Measurements from ENCODE around the gene OR5P2.
"Not testable (repeated sequence)": the region's sequence is repeated elsewhere in the genome, so short reads cannot be mapped to it uniquely, and the experiment has no call there.

Gene OR5P2

GRCh38 chr11:7796842-7797241 lies at the start of gene OR5P2:
Gene OR5P2 (minus strand): TSS chr11:7796942. CDS start chr11:7796942, 0 bp downstream.
- in situ Hi-C loops (cut with MboI; ENCODE audit: low sequenced_read_pairs), result no loop called here

GRCh38 chr11:7846003-7846402 lies 49.3 kb upstream of the OR5P2 start:
- in situ Hi-C loops (cut with MboI; ENCODE audit: low sequenced_read_pairs), result no loop called here

GRCh38 chr11:7844986-7845385 lies 48.2 kb upstream of the OR5P2 start:
- in situ Hi-C loops (cut with MboI; ENCODE audit: low sequenced_read_pairs), result no loop called here

GRCh38 chr11:7844521-7844920 lies 47.8 kb upstream of the OR5P2 start:
- in situ Hi-C loops (cut with MboI; ENCODE audit: low sequenced_read_pairs), result no loop called here

- in situ Hi-C loops (cut with MboI; ENCODE audit: low sequenced_read_pairs), result no loop called here
These were observed 43.8 kb upstream of the OR5P2 start for GRCh38 chr11:7840578-7840977.

- in situ Hi-C loops (cut with MboI; ENCODE audit: low sequenced_read_pairs), result no loop called here
These were observed 36.8 kb upstream of the OR5P2 start for GRCh38 chr11:7833527-7833926.

GRCh38 chr11:7830740-7831139 lies 34.0 kb upstream of the OR5P2 start, which contains the start of gene OR5P3:
Gene OR5P3 (minus strand): TSS chr11:7830840.
- in situ Hi-C loops (cut with MboI; ENCODE audit: low sequenced_read_pairs), result no loop called here

- in situ Hi-C loops (cut with MboI; ENCODE audit: low sequenced_read_pairs), result no loop called here
These were observed 29.6 kb upstream of the OR5P2 start for GRCh38 chr11:7826324-7826723.

- in situ Hi-C loops (cut with MboI; ENCODE audit: low sequenced_read_pairs), result not testable (repeated sequence)
These were observed 23.7 kb upstream of the OR5P2 start for GRCh38 chr11:7820417-7820816.

- in situ Hi-C loops (cut with MboI; ENCODE audit: low sequenced_read_pairs), result not testable (repeated sequence)
These were observed 18.2 kb upstream of the OR5P2 start for GRCh38 chr11:7814897-7815296.

- in situ Hi-C loops (cut with MboI; ENCODE audit: low sequenced_read_pairs), result not testable (repeated sequence)
These were observed 13.6 kb upstream of the OR5P2 start for GRCh38 chr11:7810301-7810700.

- in situ Hi-C loops (cut with MboI; ENCODE audit: low sequenced_read_pairs), result no loop called here
These were observed 3.5 kb downstream of the OR5P2 start for GRCh38 chr11:7793233-7793632.

GRCh38 chr11:7787239-7787638 lies 9.5 kb downstream of the OR5P2 start:
- in situ Hi-C loops (cut with MboI; ENCODE audit: low sequenced_read_pairs), result no loop called here

- in situ Hi-C loops (cut with MboI; ENCODE audit: low sequenced_read_pairs), result no loop called here
These were observed 21.1 kb downstream of the OR5P2 start for GRCh38 chr11:7775689-7776088.

- in situ Hi-C loops (cut with MboI; ENCODE audit: low sequenced_read_pairs), result not testable (repeated sequence)
These were observed 32.4 kb downstream of the OR5P2 start for GRCh38 chr11:7764301-7764700.

- in situ Hi-C loops (cut with MboI; ENCODE audit: low sequenced_read_pairs), result no loop called here
These were observed 37.7 kb downstream of the OR5P2 start for GRCh38 chr11:7759010-7759409.

- in situ Hi-C loops (cut with MboI; ENCODE audit: low sequenced_read_pairs), result no loop called here
These were observed 47.3 kb downstream of the OR5P2 start for GRCh38 chr11:7749456-7749855.

Data from HL-60/S4 treated with retinoic acid at 250 ng/mL for 4 days and 3 days (cell line).